Stimulated activated CD8-positive, alpha-beta memory T cell treated with anti-CD3 and anti-CD28 coated beads, Interleukin-15, amount 100 ng/mL, for 48 hours (primary cell): Measurements from ENCODE around the gene SNX18.
"Not testable (repeated sequence)": the region's sequence is repeated elsewhere in the genome, so short reads cannot be mapped to it uniquely, and the experiment has no call there.

Source experiments
- DNase-seq, 2 donors: peaks; one replicate each; pipeline ENCODE4 v3.0.0-alpha.2; 2020; ENCODE audit warnings: low read depth in 2 of 2

The SNX18 gene

DNA sequence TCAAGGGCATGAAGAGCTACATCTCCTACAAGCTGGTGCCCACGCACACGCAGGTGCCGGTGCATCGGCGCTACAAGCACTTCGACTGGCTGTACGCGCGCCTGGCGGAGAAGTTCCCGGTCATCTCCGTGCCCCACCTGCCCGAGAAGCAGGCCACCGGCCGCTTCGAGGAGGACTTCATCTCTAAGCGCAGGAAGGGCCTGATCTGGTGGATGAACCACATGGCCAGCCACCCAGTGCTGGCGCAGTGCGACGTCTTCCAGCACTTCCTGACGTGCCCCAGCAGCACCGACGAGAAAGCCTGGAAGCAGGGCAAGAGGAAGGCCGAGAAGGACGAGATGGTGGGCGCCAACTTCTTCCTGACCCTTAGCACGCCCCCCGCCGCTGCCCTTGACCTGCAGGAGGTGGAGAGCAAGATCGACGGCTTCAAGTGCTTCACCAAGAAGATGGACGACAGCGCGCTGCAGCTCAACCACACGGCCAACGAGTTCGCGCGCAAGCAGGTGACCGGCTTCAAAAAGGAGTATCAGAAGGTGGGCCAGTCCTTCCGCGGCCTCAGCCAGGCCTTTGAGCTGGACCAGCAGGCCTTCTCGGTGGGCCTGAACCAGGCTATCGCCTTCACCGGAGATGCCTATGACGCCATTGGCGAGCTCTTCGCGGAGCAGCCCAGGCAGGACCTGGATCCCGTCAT, 1.4 kb downstream of the SNX18 start:
- no peak for DNase-seq

DNA sequence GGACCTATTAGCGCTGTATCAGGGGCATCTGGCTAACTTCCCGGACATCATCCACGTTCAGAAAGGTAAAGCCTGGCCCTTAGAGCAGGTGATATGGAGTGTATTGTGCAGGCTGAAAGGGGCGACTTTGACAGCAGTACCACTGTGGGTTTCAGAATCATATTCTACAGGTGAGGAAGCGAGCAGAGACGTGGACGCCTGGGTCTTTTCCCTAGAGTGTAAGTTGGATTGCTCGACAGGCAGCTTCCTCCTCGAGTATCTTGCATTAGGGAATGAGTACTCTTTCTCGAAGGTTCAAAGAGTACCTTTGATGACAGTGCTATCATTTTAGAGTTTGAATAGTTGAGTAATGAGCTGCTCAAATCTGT, 1.9 kb downstream of the SNX18 start:
- no peak for DNase-seq

DNA sequence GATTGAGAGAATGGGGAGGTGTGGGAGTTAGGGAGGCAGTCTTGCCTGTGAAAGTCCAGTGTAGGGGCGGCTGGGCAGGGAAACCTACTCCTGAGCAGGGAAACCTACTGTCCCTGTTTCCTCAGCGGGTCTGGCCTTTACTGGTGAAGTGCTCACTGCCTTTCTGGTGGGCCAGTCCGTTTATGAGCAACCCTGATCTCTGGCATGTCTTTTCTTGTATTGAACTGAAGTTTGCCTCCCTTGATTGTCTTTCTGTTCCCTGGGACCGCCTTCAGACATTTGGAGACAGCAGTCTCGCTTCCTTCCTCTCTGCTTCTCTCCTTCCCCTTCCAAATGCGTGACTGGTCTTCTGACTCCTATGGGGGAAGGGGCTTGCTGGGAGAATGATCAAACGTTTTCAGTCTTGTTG, 2.9 kb downstream of the SNX18 start:
- DNase-seq = no peak

DNA sequence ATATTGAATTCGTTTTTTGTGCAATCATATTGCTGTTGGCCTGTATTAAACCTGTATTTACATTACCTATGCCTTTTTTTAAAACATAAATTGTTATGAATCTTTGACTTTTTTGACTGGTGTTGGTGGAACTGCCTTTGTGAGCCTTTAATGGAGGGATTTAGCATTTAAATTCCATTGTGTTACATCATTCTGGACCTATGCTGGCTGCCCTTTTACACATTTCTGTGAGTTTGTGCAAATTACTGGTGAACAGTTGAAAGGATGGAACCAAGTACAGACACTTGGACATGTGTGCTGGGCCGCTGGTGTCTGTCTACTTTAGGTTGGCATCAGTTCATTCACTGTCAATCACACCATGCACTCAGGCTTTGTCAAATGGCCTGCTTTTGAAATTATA, 3.4 kb downstream of the SNX18 start:
- no peak for DNase-seq

DNA sequence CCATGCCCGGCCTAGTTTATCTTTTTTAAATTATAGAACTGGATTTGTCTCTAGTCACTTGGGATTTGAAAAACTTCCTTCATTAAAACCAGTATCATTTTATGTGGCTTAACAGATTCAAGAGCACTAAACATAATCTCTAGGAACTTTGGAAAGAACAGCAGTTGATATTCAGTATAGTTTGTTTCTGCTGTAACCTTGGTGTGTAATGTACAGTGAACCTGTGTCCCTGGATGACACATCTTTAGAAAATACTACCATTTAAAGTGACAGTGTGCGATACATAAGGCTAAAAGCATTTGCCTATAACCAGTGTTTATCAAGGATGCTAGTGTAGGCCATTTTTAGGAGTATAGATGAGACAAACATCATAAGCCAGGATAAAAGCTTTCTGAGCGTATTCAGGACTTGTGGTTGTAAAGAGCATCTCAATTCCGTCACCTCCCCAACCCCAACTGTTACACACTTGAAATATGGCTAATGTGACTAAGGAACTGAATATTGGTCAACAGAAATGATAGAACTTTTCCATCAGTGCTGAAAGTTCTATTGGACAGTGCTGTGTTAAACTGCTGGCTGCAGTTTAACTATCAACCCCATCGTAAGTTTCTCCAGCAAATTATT, 4.4 kb downstream of the SNX18 start:
- no peak for DNase-seq

DNA sequence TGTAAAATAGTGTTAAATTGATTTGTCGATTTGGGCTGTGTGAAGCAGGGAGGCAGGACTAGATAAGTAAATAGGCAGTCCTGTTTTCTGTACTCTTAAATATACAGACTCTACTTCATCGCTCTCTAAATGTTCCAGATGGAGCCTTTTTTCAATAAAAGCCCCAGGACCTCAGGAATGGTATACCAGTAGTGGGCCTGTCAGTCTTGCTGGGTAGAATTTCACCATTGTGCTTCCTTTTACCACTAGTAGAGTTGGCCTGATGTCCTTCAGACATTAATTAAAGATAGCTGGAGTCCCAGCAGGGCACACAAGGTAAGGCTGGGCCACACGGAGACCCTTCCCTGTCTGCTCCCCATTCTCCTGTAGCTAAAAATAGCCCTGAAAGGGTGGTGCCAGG, 6.0 kb downstream of the SNX18 start:
- no peak for DNase-seq

DNA sequence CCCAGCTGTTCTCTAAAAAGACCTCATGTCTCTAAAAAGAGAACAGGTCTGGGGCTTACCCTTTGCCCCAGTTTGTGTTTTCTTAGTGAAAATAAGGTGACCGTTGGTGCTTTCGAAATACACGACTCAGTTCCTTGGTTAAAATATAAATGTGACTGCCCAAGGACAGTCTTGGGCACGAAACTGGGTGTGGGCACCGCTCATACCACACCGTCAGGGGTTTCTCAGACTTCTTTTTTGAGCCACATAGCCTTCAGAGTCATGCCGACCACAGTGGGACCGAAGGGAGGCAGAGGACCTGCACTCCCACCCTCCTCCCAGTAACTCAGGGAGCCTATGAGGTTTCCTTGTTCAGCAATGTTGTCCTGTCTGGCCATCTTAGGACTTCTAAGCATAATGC, 6.5 kb downstream of the SNX18 start:
- DNase-seq = no peak

DNA sequence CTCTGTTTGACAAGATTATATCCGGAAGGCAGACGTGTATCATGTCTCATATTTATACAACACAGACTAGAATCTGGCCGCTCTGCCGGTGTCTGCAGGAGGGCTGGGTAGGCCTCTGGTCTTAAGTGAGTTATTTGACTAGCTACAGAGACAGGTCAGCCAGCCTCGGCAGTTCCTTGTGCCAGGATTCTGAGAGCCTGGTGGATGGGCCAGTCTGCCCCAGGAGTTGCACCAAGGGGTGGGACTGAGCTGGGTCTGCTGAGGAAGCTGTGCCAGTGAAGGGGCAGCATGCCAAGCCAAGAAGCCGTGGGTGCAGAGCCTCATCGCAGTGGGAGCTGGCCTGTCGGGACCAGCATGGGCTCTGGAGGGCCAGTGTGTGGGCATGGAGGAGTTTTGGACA, 7.1 kb downstream of the SNX18 start:
- no peak for DNase-seq

DNA sequence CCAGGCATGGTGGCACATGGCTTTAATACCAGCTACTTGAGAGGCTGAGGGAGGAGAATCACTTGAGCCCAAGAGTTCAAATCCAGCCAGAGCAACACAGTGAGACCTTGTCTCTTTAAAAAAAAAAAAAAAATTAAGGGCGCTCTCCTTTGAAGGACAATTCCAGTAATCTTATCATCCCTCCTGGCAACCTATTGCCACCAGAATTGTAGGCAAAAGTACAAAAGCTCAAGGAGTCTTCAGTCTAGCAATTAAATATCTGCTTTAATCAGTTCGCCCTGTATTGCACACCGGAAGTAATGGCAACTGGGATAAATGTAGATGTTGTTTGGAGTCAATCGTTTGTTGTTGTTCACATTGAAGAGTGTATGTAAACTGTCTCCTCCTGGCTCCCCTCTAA, 7.7 kb downstream of the SNX18 start:
- DNase-seq = no peak

DNA sequence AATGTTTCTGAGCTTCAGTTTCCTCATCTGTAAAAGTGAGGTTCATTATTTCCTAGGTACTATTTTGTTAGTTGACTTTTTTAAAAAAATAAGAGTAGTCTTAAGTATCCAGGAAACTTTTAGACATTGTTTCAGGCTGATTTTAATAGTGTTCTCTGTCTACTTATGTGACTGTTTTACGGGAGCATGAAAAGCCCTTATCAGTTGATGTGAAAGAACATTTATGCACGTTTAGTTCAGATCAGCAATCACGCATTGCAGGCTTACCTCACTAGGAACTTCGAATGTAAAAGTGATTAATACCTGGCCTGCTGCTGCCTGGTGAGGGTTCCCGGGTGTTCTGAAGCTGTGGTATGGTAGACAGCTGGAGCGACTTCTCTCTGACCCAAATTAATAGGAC, 8.1 kb downstream of the SNX18 start:
- no peak for DNase-seq

DNA sequence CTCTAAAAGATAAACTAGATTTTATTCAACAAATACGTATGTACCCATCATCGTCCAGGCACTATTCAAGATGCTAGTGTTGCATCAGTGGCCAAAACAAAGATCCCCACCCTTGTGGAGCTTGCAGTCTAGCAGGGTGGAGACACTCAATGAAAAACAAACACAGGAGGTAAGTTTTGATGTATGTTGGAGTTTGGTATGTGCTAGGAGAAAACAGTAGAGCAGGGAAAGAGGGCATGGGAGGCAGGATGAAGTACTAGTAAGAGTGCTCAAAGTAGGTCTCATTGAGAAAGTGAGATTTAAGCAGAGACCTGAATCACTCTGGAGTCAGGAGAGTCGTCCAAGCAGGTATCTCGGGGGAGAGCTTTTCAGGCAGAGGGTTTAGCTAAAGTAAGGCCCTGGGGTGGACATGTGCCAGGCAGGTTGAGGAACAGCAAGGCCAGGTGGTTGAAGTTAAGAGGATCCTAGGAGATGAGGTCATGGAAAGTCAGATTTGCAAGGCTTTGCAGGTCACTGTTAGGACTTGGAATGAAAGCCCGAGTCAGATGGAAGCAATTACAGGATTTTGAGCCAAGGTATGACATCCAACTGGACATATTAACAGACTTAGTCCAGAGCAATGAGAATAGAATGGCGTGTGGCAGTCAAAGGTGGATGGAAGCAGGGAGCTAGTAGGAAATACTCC, 9.2 kb downstream of the SNX18 start:
- no peak for DNase-seq

DNA sequence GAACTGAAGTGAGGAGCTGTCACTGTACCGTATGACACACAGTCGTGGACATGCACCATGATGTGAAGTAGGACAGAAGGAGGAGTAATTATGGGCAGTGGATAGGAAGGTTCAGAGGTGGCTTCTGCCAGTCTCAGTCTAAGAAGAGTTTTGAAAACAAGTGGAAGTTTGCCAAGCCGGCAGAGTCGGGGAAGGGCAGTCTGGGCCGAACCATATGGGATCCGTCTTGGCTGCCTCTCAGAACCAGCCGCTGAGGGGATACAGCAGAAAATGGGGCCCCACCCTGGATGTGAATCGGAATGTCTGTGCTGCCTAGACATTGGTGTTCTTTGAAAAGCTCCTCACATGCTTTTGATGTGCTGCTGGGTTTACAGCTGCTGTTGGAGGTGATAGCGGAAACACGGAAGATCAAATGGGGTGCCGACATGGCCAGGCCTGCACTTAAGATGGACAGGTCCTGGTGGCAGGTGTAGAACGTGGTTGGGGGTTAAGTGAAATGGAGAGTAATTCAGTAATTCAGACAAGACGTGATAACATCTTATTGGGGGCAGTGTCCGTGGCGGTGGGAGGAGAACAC, 11.2 kb downstream of the SNX18 start:
- no peak for DNase-seq

DNA sequence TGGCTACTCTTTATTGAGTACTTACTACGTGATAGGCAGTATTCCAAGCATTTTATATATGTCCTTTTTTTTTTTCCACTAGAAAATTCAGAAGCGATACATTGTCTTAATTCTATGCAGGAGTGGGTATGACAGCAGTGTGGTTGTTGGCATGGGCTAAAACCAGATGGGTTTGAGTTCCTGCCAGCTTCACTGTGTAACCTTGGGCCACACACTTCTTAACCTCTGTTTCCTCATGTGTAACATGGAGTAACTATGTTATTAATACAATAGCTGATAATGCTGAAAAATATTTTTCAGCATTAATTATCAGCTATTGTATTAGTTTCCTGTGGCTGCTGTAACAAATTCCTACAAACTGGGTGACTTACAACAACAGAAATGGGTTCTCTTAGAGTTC, 12.0 kb downstream of the SNX18 start:
- no peak for DNase-seq

DNA sequence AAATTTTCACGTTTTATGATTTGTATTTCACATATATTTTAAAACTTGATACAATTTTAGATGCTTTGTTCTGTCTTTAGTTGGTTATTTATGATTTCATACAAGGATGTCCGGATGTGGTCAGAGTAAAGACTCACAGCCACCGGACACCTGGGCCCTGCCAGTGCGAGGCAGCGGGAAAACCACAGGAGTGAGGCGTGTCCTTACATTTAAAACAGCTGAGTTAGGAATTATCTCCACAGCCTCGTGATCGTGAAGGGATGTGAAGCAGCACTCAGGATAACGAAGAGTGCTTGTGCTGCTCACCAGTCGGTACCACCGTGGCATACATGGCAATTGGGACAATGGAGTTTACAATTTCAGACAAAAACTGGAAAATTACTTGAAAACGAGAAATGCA, 14.0 kb downstream of the SNX18 start:
- DNase-seq = no peak

DNA sequence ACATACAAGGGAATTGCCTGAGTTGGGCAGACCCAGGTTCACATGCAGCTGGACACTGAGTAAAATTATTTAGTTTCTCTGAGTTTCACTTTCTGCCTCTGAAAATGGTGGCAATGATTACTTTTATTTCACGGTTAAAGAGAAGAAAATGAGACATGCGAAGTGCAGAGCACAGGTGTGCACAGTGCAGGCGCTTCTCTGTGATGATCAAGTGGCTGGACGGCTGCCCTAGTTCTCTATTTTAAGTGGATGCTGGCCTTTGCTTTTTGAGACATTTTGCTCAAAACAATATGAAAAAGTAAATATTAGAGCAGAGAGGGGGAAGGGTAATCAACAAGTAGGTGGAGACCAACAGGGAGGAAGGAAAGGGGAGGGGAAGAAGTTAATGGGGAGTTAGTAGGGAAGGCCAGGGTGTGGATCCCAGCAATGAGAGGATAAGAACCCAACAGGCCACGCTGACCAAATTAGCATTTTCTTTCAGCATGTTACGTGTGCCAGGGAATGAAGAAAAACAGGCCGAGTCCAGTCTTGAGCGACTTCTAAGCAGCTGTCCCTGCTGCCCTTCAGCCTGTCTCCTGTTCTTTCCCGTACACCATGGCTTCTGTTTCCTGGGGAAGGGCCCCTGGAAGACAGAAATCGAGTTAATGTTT, 16.1 kb downstream of the SNX18 start:
- no peak for DNase-seq

DNA sequence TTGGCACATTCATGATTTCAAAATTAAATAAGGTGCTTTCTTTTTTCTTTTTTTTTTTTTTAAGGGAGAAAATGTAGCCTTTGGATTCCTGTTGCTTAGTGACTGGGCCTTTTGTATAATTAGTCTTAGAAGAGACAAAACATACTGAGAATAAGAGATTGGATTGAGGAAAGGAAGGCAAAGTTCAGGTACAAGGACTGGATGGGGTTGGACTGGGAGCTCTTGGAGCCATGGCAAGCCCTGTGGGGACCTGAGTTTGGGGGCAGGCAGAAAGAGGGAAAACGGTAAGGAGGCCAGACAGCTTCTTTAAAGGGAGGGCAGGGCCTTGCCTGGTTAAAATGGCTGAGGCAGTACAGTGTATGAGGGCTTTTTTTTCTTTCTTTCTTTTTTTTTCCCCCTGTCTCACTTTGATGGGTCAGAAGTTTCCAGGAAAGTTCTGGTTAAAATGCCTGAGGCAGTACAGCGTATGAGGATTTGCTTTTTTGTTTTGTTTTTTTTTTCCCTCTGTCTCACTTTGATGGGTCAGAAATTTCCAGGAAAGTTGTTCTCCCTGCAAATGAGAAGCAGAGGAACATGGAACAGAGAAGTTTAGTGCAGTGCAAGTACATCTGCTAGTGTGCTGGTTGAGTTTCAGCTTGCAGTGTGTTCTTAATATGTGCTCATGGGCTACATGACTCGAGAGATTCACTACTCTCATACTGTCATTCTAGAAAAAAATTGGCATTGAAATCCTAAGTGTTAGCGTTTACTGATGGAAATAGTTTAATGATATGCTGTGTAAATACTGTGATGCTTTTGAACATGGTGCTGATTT, 16.8 kb downstream of the SNX18 start:
- no peak for DNase-seq

DNA sequence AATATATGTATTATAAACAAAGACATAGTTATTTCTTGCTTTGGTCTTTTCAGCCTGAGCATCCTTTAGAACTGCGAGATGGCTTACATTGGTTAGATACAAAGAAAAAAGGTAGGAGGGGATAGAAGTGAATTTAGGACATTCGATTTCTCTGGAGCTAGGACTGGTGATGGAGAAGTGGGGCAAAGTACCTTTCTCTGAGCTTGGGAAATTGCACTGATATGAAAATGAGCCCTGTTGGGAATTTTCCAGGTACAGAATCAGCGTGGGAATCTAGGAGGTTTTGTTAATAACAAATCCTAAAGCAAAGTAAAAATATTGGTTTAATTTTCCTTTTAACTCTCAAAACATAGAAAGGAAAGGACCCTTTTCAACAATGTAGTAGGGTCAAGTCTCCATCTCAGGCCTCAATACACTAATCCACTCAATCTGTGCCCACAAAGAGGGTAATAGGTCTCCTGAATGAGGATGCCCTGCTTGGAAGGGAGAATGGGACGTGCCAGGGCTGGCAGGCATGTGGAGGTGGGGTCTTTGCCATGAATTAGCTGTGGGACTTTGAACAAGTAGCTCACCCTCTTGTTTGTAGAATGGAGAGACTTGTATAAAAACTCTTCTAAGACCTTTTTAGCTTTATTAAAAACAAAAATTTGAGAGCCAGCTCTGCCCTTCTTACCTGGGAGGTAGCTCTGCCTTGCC, 17.7 kb downstream of the SNX18 start:
- DNase-seq = no peak

DNA sequence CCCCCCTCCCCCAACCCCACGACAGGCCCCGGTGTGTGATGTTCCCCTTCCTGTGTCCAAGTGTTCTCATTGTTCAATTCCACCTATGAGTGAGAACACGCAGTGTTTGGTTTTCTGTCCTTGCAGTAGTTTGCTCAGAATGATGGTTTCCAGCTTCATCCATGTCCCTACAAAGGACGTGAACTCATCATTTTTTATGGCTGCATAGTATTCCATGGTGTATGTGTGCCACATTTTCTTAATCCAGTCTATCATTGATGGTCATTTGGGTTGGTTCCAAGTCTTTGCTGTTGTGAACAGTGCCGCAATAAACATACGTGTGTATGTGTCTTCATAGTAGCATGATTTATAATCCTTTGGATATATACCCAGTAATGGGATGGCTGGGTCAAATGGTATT, 18.8 kb downstream of the SNX18 start:
- not testable (repeated sequence) for DNase-seq

DNA sequence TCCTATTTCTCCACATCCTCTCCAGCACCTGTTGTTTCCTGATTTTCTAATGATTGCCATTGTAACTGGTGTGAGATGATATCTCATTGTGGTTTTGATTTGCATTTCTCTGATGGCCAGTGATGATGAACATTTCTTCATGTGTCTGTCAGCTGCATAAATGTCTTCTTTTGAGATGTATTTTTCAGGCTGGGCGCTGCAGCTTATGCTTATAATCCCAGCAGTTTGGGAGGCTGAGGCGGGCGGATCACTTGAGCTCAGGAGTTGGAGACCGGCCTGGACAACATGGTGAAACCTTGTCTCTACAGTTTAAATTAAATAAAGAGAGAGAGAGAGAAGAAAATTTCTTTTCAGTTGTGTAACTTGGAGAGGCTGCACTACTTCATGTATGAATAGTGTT, 19.3 kb downstream of the SNX18 start:
- DNase-seq = not testable (repeated sequence)

DNA sequence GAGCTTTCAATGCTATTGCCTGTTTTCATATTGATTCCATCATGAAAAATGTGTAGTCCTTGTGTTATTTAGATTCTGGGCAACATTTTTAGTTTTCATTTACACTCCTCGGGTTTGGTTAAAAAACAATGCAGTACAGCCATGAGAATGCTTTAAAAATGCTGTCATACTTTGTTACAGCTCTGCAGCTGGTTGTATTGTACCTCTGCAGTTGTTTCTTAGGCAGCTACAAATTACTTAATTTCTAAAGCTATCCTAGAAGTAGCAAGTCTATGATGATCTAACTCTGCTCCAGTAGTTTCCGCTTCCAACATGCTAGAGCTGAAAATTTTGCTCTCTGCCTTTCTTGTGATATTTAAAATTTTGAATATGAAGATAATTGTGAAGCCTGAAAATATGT, 20.2 kb downstream of the SNX18 start:
- no peak for DNase-seq

DNA sequence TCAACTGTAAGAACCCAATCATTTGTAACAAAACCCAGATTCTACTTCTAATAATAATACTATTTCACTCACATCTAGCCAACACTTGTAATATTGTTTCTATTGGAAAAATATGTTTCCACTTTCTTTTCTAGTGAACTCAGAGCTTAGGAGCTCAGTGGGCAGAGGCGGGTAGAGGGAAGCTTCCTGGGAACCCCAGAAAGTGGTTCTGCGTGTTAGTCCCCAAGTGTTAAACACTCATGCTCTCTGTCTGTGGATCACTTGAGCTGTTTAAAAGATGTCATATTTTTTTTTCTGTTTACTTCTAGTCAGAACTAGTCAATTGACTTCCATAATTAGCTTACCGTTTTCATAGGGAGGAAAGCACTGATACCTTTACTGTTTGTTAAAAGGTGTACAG, 20.6 kb downstream of the SNX18 start:
- DNase-seq = no peak
